Retina (tissue), 1 donor: ENCODE measurements around the gene COL5A1.

Source experiments
- DNase-seq: peaks from one replicate; pipeline ENCODE4 v3.0.0-alpha.2; 2016

COL5A1 gene

DNA sequence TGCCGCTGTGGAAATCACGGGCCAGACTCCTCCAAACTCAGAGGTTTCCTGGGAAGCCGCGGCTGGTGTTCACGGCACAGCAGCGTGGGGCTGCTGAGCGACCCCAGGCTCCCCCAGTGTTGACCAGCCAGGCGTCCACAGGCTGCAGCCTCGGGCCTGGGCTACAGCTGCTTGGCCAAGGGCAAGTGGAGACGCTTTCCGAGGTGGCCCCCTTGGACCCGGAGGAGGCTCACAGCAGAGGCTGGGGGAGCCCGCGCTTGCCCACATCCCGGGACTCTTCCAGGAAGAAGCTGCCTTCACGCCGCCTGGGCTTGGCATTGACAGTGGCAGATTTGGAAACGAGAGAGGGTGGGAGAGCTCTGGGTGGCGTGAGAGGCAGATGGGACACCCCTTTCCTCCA, 186.0 kb downstream of the COL5A1 start:
- no peak for DNase-seq

DNA sequence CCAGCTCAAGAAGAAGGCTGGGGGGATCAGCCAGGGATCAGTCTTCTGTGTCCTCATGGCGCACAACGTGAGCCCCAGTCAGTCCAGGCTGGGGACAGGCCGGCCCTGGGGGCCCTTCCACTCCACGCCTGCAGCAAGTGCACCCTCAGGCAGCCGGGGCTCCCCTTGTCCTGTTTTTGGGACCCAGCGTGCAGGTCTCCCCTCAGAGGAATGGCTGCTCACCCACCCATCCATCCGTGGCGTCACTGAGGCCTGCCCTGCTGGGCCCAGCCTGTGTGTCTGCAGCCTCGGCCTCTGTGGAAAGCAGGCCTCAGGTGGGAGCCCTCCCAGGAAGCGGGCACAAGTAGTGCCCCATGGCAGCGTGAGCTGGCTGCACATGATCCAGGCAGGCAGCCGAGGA, 186.4 kb downstream of the COL5A1 start:
- no peak for DNase-seq

DNA sequence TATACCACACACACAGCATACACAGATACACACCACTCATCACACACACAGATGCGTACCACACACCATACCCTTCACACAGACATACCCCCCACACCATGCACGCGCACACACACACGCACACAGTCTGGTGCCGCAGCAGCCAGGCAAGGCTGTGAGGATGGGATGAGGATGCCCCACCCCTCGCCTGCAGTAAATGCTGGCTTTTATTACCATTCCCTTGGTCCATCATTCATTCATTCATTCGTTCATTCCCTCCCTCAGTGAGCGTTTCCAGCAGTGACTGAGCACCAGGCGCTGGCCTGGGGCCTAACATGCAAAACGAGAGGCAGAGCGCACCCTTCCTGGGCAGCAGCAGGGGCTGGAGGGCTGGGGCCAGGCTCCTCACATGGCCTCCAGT, 187.3 kb downstream of the COL5A1 start:
- no peak for DNase-seq

DNA sequence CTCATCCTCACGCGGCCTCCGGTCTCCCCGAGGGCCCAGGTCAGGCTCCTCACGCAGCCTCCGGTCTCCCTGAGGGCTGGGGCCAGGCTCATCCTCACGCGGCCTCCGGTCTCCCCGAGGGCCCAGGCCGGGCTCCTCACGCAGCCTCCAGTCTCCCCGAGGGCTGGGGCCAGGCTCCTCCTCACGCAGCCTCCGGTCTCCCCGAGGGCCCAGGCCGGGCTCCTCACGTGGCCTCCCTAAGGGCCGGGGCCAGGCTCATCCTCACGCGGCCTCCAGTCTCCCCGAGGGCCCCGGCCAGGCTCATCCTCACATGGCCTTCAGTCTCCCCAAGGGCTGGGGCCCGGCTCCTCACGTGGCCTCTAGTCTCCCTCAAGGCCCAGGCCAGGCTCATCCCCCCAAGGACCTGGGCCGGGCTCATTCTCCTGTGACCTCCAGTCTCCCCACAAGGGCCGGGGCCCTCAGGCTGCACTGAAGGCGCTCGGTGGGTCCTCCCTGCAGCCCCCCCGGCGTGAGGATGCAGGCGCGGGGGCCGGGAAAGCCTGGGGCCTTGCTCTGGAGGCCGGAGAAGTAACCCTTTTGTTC, 187.8 kb downstream of the COL5A1 start:
- DNase-seq, result no peak

DNA sequence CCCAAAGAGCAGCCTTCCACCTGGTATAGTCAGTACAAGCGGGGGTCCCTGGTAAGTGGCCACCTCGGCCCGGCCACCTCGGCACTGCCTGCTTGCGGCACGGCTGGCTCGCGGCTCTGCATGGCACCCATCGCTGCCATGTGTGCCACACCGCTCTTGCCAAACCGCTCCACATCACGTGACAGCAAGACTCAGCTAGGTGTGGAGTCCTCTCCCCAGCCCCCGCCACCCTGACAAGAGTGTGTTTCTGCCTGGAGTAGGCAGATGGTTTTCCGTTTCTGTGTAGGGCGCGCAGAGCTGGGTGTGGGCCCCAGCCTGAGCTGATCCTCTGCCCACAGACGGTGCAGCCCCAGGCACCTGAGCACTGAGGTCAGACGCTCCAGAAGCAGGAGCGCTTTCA, 188.5 kb downstream of the COL5A1 start:
- DNase-seq, result no peak

DNA sequence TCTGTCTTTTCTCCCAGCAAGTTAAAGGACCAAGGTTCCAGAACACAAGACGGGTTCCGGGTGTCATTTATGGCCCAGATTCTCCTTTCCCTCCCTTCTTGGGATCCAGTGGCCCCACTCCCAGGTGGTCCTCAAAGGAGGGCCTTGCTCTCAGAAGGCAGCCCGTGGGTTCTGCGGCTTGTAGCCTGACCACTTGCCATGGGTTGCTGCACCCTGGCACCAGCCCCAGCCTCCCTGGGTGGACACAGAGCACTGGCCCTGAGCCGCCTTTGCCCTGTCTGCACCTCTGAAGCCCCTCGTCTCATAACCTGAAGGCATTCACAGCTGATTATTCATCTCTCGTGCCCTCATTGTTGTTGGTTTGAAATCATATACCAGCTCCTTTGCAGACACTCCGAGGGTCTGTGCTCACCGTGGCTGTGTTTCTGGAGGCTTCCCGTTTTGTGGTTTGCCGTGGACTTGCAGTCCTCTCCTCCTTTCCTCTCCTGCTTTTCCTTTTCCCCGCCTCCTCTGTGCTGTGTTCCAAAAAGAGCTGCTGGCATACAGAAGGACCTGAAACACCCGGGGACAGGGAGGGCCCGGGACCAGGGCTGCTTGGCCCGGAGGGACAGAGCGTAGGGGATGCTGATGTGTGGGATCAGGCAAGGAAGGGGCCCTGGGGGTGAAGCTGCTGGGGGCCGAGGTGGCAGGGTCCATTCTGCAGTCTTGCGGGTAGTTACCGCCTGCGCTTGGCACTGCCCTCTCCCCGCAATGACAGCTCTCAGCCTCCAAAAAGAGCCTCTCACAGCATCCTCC, 189.5 kb downstream of the COL5A1 start:
- DNase-seq, result no peak

DNA sequence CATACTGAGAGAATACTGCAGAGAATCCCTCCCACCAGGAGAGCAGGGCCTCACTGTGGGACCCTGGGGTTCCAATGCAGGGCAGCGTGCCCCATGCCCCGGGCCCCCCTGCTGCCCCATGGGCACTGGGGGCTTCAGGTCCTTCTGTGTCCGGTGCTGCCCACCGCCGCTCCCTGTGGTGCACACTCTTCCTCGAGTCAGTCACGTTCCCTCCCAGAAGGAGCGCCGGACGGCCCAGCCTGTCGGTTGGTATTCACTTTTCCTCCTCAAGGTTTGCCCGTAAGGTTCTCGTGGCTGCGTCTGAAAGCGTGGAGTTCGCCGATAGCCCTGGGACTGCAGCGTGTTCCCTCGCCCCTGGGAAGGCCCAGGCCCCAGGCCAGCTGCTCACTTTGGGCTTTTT, 190.9 kb downstream of the COL5A1 start:
- no peak for DNase-seq

DNA sequence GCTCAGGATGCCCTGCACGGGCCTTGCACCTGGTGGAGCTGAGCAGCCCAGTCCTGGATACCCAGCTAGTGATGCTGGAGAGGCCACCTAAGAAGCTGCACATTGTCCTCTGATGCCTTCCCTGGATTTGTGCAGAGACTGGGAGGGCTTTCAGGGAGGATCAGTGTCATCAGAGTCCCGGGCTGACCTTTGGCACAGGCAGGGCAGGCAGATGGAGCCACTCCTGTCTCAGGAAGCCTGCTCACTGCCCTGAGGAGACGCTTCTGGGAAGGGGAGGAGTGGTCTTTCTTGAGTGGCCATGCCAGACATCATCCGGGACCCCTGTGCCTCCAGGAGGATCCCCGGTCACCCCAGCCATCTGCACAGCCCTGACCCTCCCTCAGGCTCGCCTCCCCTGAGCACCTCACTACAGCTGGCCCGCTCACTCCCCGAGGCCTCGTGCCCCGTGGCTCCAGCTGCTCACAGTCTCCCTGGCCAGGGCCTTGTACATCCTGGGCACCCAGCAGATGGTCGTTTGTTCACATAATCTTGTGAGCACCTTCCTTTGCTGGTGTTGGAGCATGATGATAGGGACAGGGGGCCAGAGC, 191.8 kb downstream of the COL5A1 start:
- DNase-seq, result peak; percentile 50

DNA sequence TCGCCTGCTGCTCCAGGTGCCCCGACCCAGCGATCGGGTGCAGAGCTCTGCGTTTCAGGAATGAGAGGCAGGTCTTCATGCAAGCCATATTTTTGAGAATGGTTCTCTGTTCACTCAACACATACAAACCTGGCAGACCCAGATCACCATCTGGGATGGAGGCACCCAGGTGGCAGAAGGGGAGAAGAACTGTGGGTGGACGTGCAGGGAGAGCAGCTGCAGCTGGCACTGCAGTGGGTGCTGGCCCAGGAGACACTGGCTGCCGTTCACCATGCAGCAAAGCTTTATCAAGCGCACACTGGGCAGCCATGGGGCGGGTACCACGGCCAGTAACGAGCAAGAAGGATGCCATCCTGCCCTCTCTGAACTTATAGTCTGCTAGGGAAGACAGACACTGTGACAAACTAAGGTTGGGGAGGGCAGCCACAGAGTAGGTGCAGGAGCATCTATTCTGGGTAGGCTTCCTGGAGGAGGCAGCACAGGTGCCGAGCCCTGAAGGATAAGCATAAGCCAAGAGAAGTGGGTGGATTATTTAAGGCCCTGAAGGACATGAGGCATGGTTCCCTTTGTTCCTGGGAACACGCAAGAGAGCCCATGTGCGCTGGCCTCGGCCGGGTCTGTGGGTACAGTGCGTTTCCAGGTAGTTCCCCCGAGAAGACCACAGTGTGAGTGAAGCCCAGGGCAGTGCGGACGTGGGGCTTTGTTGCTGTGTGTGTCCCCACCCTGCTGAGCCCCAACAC, 192.8 kb downstream of the COL5A1 start:
- no peak for DNase-seq

DNA sequence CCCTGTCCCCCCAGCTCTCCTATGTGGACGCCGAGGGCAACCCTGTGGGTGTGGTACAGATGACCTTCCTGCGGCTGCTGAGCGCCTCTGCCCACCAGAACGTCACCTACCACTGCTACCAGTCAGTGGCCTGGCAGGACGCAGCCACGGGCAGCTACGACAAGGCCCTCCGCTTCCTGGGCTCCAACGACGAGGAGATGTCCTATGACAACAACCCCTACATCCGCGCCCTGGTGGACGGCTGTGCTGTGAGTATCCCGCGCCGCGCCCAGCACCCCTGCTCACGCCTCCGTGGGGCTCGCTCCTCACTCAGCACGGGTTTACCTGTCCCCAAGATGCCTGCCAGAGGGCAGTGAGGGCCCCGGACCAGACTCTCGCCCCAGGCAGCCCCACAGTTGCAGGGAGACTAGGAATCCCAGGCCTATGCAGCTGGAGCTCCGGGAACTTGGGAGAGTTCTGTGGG, 193.4 kb downstream of the COL5A1 start:
- DNase-seq, result no peak

DNA sequence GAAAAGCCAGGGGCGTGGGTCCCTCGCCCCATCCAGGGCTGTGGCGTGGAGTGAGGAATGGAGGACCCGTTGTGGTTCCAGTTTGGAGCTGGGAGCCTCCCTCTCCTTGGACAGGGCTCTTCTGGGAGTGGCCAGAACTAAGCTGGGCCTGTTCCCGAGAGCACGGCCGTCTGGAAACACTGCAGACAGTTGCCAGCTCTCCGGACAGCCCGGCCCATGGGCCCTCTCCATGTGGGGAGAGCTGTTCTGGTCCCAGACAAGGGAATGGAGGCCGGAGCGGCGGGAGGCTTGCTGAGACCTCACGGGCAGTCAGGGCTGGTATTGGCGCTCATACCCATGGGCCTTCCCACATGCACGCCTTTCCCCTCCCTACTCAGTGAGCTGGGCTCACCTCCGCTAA, 193.8 kb downstream of the COL5A1 start:
- DNase-seq, result no peak

DNA sequence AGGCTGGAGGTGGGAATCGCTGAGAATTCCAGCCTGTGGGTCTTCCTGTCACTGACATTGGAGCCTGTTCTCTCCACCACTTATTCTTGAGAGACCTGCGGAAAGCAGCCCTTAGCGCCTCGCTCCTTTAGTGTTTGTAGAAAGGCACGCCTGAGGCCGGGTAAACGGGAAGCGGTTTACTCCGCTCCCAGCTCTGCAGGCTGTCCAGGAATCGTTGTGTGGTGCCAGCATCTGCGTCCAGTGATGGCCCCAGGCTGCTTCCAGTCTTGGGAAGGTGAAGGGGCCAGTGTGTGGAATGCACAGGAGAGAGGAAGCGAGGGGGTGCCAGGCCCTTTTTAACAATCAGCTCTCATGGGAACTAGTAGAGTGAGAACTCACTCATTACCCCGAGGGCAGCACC, 194.4 kb downstream of the COL5A1 start:
- no peak for DNase-seq

DNA sequence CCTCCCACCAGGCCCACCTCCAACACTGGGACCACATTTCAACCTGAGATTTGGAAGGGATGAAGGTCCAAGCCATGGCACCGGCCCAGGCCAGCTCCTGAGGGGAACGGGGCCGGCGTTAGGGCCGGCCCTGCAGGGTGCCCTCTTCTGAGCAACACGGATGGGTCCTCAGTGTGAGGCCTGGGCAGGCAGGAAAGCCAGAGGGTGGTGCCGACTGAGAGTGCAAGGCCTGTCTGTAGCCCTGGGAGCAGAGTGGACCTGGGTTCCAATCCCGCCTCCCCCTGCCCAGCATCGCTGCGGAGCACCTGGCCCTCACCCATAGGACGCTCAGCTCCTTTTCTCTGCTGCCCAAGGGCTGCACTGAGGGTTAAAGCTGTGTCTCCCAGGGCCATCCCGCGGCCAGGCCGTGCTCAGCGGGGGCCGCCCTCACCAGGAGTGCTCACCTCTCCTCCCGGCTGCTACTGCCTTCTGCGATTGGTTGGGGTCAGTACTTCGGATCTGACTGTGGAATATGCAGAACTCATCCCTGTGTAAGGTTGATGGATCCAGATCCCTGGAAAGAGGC, 194.9 kb downstream of the COL5A1 start:
- DNase-seq, result no peak

DNA sequence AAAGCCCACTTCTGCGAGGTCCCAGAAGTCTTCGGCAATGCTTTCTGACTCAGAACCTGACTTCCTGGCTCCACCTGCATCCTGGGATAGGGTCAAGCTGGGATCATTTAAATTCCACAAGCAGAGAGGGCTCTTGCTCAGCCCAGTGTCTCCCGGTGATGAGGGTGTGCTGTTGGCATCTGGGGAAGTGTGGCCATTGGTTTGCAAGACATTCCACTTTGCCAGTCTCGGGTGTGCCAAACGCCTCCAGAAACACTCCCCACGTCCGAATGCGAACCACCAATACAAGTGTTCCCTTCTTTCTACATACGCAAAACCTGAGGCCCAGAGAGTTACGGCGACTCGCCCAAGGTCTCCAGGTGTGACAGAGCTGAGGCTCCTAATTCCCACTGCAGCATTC, 195.9 kb downstream of the COL5A1 start:
- DNase-seq, result no peak

DNA sequence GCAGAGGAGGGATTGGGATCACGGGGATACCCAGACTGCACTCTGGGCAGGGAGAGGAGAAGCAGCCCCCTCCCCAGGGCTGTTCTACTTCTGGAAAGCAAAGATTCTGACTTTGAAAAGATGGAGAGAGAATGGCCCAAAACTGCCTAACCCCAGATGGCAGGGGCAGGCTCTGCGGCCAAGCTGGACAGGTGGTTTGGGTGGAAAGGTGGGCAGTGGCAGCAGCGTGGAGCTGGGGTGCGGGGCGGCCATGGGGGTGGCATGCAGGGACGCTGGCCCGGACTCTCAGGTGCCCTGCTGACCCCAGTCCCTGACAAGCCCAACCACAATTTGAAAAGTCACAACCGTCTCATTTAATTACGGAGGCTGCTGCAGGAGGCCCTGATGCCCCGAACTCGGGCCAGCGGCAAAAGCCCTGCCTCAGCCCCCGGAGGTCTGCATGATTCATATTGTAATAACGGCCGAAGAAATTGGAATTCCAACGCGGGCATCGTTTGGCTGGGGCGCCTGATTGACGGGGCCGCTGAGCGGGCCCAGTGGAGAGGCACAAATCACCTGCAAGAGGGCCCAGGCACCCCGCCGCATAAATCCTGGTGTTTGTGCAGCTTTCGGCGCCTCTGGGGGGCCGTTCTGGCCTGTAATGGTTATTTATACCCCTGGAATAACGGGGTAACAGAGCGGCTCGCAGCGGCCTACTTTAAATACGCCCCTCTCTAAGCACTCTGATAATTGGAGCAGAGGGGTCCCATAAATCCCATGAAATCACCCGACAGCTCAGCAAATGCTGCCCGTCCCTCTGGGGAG, 197.2 kb downstream of the COL5A1 start:
- peak; percentile 47 for DNase-seq

DNA sequence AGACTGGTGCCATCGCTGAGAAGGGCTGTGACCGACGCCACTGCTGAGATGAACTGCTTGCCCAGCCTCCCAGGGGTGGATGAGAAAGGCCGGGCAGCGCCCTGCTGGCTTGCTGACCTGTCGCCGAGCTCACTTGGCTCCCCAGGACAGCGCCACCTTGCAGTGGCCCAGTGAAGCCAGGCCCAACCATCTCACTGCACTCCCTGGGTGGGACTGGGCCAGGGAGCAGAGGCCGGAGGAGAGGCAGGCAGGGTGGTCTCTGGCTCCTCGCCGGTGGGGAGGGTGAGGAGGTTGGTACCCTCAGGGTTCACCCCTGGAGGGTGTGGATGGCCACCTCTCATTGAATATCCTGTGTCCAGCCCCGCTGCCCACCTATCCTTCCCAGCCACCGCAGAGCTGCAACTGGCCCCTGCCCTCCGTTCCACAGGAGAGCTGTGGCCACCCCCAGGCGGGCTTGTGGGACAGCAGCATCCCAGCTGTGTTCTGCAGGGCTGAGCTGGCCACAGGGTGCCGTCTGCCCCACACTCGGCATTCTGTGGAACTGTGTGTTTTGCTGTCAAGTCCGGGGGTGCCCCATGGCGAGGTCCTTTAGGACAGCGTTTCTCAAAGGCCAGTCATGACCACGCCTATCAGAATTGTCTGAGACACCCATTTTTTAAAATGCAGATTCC, 198.0 kb downstream of the COL5A1 start:
- DNase-seq, result peak; percentile 36

DNA sequence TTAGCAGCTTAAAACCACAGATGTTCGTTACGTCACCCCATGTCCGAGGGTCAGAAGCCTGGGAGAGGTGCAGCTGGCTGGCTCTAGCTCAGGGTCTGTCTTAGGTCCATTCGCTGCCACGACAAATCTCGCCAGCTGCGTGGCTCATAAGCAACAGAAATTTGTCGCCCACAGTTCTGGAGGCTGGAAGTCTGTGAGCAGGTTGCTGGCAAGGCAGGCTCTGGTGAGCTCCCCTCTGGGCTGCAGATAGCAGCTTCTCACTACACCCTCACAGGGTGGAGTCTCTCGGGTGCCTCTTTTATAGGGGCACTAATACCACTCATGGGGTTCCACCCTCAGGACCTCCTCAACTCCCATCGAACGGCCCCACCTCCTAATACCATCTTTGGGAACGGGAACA, 198.9 kb downstream of the COL5A1 start:
- DNase-seq, result no peak

DNA sequence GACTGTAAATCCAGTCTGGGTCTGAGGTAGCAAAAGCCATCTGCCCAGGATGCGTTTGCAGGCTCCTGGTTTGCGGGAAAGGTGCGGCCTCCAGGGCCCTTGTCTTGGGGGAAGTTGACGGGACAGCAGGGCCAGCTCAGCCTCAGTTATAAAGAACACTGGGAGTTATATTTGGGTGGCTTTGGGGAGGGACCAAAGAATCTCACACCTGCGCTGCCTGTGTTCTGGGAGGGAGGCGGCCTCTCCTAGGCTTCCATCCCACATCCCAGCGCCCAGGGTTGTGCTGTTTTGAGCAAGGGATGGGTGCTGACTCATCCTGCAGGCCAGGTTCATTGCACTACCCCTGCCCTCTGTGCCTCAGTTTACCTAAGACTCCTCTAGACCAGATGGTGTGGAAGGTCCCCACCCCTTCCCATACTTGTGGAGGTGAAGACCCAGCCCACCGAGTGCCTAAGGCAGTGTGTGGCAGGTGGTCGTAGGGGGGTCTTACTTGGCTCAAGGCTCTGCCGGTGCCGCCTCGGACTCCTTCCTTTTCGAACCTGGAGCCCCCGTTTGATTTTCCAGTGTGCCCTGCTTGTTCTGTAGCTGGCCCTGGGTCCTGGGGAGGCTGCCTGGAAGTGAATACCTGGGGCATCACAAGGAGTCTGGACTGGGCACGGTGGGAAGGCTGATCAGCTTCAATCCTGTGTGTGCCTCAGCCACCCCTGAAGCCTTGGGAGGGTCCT, 199.7 kb downstream of the COL5A1 start:
- no peak for DNase-seq

DNA sequence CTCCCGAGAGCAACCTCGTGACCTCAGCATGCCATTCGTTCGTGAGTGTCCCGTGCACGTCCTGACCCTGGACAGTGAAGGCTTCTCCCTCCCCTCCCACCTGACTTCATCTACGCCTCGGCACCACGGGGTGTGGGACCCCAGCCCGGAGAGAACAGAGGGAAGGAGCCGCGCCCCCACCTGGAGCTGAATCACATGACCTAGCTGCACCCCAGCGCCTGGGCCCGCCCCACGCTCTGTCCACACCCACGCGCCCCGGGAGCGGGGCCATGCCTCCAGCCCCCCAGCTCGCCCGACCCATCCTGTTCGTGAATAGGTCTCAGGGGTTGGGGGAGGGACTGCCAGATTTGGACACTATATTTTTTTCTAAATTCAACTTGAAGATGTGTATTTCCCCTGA, 200.7 kb downstream of the COL5A1 start:
- no peak for DNase-seq

DNA sequence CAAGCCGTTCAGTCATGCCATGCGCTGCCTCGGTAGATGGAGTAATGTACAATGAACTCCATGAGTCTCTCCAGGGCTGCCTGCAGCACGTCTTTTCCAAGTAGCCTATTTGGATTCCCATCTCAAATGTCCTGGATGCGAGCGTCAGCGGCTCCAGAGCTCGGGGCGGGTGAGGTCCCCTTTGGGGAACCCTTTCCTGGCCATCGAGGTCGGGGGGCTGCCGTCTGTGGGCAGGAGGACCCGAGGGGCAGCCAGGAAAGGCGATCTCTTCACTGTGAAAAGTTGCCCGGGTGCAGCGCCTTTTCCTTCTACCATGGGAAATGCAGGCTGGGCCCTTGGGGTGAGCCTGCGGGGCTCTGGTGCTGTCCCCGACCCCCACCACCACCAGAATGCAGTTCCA, 202.1 kb downstream of the COL5A1 start:
- no peak for DNase-seq

DNA sequence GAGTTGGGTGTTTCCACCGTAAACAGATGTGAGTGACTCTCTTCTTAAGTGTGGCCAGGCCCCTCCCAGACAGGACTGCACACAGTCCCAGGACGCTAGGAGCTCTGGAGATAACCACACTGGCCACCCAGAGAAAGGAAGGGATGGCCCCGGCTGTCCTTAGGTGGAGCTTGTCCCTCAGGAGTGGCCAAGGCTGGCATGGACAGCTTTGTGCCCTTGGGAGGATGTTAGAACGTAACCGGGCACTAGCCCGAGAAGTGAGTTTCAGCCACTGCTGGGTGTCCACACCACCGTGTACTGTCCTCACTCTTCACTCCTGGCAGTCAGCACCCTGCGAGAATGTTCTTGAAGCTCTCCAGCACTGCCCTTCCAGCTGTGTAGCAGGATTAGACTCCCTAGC, 203.2 kb downstream of the COL5A1 start:
- DNase-seq, result no peak
